GM12864 (cell line): ENCODE results near the gene SPATA19.

Experiments
- DNase-seq: peaks from one replicate; pipeline ENCODE4 v3.0.0-alpha.2; 2011; ENCODE audit warnings: low read depth
- H3K4me3 ChIP-seq: 2 replicates; pipeline ENCODE4 v1.5.1; 2011; ENCODE audit warnings: mild to moderate bottlenecking, low read depth, low read length, control low read depth
- CTCF ChIP-seq: IDR thresholded peaks from 2 replicates; pipeline ENCODE4 v1.5.1; 2011; ENCODE audit warnings: low read depth, mild to moderate bottlenecking, moderate library complexity, low read length, control low read depth, inconsistent platforms; ENCODE audit errors: missing control alignments

SPATA19 gene

GRCh38 chr11:133809569-133810491 lies 35.5 kb downstream of the SPATA19 start:
- no peak overlapping the region for H3K4me3 ChIP-seq
- no peak for DNase-seq

GRCh38 chr11:133808393-133809140 lies 36.7 kb downstream of the SPATA19 start:
- DNase-seq: no peak
- no peak overlapping the region for H3K4me3 ChIP-seq
- no peak for TF ChIP-seq CTCF

More at GRCh38 chr11:133809569-133810491, 35.5 kb downstream of the SPATA19 start:
- no peak for TF ChIP-seq CTCF

GRCh38 chr11:133803026-133803425 lies 42.3 kb downstream of the SPATA19 start:
- TF ChIP-seq CTCF: no peak
- no peak for DNase-seq
- no peak overlapping the region for H3K4me3 ChIP-seq

- TF ChIP-seq CTCF: no peak
- no peak for DNase-seq
- no peak overlapping the region for H3K4me3 ChIP-seq
Measured at GRCh38 chr11:133801356-133801755, 44.0 kb downstream of the SPATA19 start.

GRCh38 chr11:133800666-133801065 lies 44.6 kb downstream of the SPATA19 start:
- no peak overlapping the region for H3K4me3 ChIP-seq
- no peak for TF ChIP-seq CTCF
- no peak for DNase-seq

GRCh38 chr11:133797554-133797953 lies 47.8 kb downstream of the SPATA19 start:
- no peak overlapping the region for H3K4me3 ChIP-seq
- no peak for TF ChIP-seq CTCF
- no peak for DNase-seq
